ENCODE results near the gene CUX1.
"Not testable (repeated sequence)": the region's sequence is repeated elsewhere in the genome, so short reads cannot be mapped to it uniquely, and the experiment has no call there.

CUX1 gene

GRCh38 chr7:102009628-102010027 lies 192.2 kb downstream of the CUX1 start:
- peak; percentile 59 for DNase-seq (ENCODE audit: low read depth)
- H3K4me3 ChIP-seq (ENCODE audit: low read depth, low read length), result no peak overlapping the region
- TF ChIP-seq, protein P1, sequence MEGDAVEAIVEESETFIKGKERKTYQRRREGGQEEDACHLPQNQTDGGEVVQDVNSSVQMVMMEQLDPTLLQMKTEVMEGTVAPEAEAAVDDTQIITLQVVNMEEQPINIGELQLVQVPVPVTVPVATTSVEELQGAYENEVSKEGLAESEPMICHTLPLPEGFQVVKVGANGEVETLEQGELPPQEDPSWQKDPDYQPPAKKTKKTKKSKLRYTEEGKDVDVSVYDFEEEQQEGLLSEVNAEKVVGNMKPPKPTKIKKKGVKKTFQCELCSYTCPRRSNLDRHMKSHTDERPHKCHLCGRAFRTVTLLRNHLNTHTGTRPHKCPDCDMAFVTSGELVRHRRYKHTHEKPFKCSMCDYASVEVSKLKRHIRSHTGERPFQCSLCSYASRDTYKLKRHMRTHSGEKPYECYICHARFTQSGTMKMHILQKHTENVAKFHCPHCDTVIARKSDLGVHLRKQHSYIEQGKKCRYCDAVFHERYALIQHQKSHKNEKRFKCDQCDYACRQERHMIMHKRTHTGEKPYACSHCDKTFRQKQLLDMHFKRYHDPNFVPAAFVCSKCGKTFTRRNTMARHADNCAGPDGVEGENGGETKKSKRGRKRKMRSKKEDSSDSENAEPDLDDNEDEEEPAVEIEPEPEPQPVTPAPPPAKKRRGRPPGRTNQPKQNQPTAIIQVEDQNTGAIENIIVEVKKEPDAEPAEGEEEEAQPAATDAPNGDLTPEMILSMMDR (conservative IDR thresholded peaks at IDR 0.05; ENCODE audit: low read depth, low read length), result no peak

GRCh38 chr7:102012112-102012830 lies 194.8 kb downstream of the CUX1 start:
- not testable (repeated sequence) for DNase-seq (ENCODE audit: low read depth); H3K4me3 ChIP-seq (ENCODE audit: low read depth, low read length)

- DNase-seq (ENCODE audit: low read depth), result peak; percentile 29
- TF ChIP-seq, protein P1 (conservative IDR thresholded peaks at IDR 0.05; ENCODE audit: low read depth, low read length), result no peak
- H3K4me3 ChIP-seq (ENCODE audit: low read depth, low read length), result no peak overlapping the region
Measured at GRCh38 chr7:102012941-102013461, 195.6 kb downstream of the CUX1 start.

GRCh38 chr7:102018876-102019275 lies 201.4 kb downstream of the CUX1 start:
- TF ChIP-seq, protein P1 (conservative IDR thresholded peaks at IDR 0.05; ENCODE audit: low read depth, low read length), result no peak
- no peak for DNase-seq (ENCODE audit: low read depth)
- H3K4me3 ChIP-seq (ENCODE audit: low read depth, low read length), result no peak overlapping the region

- TF ChIP-seq, protein P1 (conservative IDR thresholded peaks at IDR 0.05; ENCODE audit: low read depth, low read length), result no peak
- DNase-seq (ENCODE audit: low read depth), result no peak
- H3K4me3 ChIP-seq (ENCODE audit: low read depth, low read length), result no peak overlapping the region
Measured at GRCh38 chr7:102019461-102019860, 202.0 kb downstream of the CUX1 start.

DNA sequence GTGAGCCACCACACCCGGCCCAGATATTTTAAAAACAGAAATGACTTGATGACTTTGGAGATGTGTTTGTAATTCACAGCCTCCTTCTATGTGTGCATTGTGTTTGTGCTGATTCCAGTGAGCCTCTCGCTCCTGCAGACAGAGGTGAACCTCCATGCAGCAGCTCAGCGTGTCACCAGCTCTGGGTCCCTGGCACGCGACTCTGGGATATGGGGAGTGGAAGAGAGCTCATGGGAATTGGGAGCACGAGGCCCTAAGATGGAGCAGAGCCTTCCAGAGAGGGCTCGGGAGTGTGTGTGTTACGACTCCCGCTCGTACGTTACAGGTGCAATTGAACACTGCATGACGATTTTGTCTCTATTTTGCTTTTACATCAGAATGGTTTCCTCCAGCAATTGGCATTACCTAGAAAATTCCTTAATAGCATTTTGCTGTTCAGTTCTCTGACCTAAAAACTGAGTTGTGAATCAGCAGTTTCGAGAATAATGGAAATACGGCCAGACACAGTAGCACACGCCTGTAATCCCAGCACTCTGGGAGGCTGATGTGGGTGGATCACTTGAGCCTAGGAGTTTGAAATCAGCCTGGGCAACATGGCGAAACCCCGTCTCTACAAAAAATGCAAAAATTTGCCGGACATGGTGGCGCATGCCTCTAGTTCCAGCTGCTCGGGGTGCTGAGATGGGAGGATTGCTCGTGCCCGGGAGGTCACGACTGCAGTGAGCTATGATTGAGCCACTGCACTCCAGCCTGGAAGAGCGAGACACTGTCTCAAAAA lies 204.6 kb downstream of the CUX1 start:
- TF ChIP-seq, protein P1 (conservative IDR thresholded peaks at IDR 0.05; ENCODE audit: low read depth, low read length), result no peak
- no peak for DNase-seq (ENCODE audit: low read depth)
- H3K4me3 ChIP-seq (ENCODE audit: low read depth, low read length), result no peak overlapping the region

DNA sequence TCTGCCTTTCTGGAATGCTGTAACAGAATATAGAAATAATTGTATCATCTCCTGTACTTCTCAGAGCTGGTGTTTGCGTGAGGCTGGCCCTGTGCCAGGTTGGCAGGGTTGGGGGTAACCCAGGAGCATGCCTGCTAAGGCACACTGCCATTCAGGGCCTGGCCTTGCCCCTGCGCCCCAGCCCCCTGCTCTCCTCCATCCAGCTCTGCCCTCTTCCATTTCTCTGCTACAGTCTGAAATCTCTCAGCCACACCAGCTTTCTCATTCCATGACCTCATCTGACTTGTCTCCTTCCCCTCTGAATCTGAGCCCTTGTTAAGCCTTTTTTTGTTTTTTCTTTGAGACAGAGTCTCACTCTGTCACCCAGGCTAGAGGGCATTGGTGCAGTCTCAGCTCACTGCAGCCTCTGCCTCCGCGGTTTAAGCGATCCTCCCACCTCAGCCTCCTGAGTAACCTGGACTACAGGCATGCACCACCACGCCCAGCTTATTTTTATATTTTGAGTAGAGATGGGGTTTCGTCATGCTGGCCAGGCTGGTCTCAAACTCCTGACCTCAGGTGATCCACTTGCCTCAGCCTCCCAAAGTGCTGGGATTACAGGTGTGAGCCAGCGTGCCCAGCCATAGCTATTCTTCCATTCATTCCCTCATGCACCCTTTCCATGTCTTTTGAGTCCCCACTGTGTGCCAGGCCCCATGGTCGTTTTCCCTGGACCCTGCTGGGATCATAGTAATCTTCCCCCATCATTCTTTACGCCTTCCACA lies 206.8 kb downstream of the CUX1 start:
- TF ChIP-seq, protein P1 (conservative IDR thresholded peaks at IDR 0.05; ENCODE audit: low read depth, low read length), result no peak
- H3K4me3 ChIP-seq (ENCODE audit: low read depth, low read length), result no peak overlapping the region
- no peak for DNase-seq (ENCODE audit: low read depth)
